ENCODE results near the gene PPTC7.
"Not testable (repeated sequence)": the region's sequence is repeated elsewhere in the genome, so short reads cannot be mapped to it uniquely, and the experiment has no call there.

Gene PPTC7

GRCh38 chr12:110560048-110560447, 23.1 kb downstream of the PPTC7 start:
- Histone ChIP-seq H3K4me3 (replicated peaks; ENCODE audit: insufficient read depth, low read length) (no peak overlapping the region), H3K27ac (replicated peaks) (no peak overlapping the region), H3K27me3 (ENCODE audit: insufficient read depth, poor library complexity, severe bottlenecking) (no peaks in the 10 kb centered on the region)
- DNase-seq (ENCODE audit: low read depth in 1 of 2, low spot score in 1 of 2): no peak
- TF ChIP-seq GABPA (IDR thresholded peaks at IDR 0.05; ENCODE audit: low read depth): no peak
- TF ChIP-seq SPI1 (IDR thresholded peaks at IDR 0.05; ENCODE audit: borderline replicate concordance, low read depth): no peak
- no peak for TF ChIP-seq CTCF (IDR thresholded peaks at IDR 0.05; ENCODE audit: insufficient read depth, low read length)
- TF ChIP-seq POLR2AphosphoS5 (IDR thresholded peaks at IDR 0.05; ENCODE audit: low read depth): no peak
- TF ChIP-seq REST (IDR thresholded peaks at IDR 0.05; ENCODE audit: insufficient replicate concordance, low read depth): no peak

- not testable (repeated sequence) for DNase-seq (ENCODE audit: low read depth in 1 of 2, low spot score in 1 of 2); H3K27ac ChIP-seq (replicated peaks); H3K27me3 ChIP-seq (ENCODE audit: insufficient read depth, poor library complexity, severe bottlenecking); H3K4me3 ChIP-seq (replicated peaks; ENCODE audit: insufficient read depth, low read length)
Measured at GRCh38 chr12:110558945-110559344, 24.2 kb downstream of the PPTC7 start.

- DNase-seq (ENCODE audit: low read depth in 1 of 2, low spot score in 1 of 2): no peak
- Histone ChIP-seq H3K27me3 (ENCODE audit: insufficient read depth, poor library complexity, severe bottlenecking) (no peaks in the 10 kb centered on the region), H3K4me3 (replicated peaks; ENCODE audit: insufficient read depth, low read length) (no peak overlapping the region), H3K27ac (replicated peaks) (no peak overlapping the region)
- TF ChIP-seq CTCF (IDR thresholded peaks at IDR 0.05; ENCODE audit: insufficient read depth, low read length) (no peak), REST (IDR thresholded peaks at IDR 0.05; ENCODE audit: insufficient replicate concordance, low read depth) (no peak), POLR2AphosphoS5 (IDR thresholded peaks at IDR 0.05; ENCODE audit: low read depth) (no peak), SPI1 (IDR thresholded peaks at IDR 0.05; ENCODE audit: borderline replicate concordance, low read depth) (no peak), GABPA (IDR thresholded peaks at IDR 0.05; ENCODE audit: low read depth) (no peak)
Measured at GRCh38 chr12:110557300-110557699, 25.8 kb downstream of the PPTC7 start.

- Histone ChIP-seq H3K27me3 (ENCODE audit: insufficient read depth, poor library complexity, severe bottlenecking) (no peaks in the 10 kb centered on the region), H3K27ac (replicated peaks) (no peak overlapping the region), H3K4me3 (replicated peaks; ENCODE audit: insufficient read depth, low read length) (no peak overlapping the region)
- no peak for DNase-seq (ENCODE audit: low read depth in 1 of 2, low spot score in 1 of 2)
- TF ChIP-seq REST (IDR thresholded peaks at IDR 0.05; ENCODE audit: insufficient replicate concordance, low read depth) (no peak), SPI1 (IDR thresholded peaks at IDR 0.05; ENCODE audit: borderline replicate concordance, low read depth) (no peak), GABPA (IDR thresholded peaks at IDR 0.05; ENCODE audit: low read depth) (no peak), CTCF (IDR thresholded peaks at IDR 0.05; ENCODE audit: insufficient read depth, low read length) (no peak), POLR2AphosphoS5 (IDR thresholded peaks at IDR 0.05; ENCODE audit: low read depth) (no peak)
Measured at GRCh38 chr12:110556705-110557104, 26.4 kb downstream of the PPTC7 start.

Measured in HL-60 (cell line).